ENCODE measurements around the gene CYTH1.

DNA sequence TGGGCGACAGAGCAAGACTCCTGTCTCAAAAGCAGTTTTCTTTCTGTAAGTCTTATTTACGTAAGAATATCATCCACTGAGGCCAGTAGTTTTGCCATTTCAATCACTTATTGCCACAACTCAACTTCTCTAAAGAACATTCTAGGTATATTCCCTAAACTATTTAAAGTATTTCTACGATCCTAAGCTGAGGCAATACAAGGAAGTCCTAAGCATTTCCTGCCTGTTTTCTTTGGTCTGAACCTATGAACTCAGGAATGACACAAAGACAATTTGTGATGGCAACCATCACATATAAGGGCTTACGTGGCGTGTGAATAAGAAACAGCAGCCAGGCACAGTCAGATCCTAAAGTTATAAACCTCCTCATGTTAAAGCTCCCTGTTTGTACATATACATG is 44.3 kb upstream of the CYTH1 start:
- TF ChIP-seq POLR2A (IDR thresholded peaks at IDR 0.05; ENCODE audit: borderline replicate concordance, extremely low read depth, insufficient read depth, insufficient read length) (no peak), POLR2AphosphoS5 (IDR thresholded peaks at IDR 0.05; ENCODE audit: low read depth, low read length) (no peak), SIN3A (IDR thresholded peaks at IDR 0.05; ENCODE audit: low read depth) (no peak), TCF7L2 (IDR thresholded peaks at IDR 0.05; ENCODE audit: borderline replicate concordance, extremely low read depth, insufficient read depth, insufficient read length) (no peak), RAD21 (IDR thresholded peaks at IDR 0.05; ENCODE audit: low read depth) (no peak), ZFX (IDR thresholded peaks at IDR 0.05) (no peak), JUND (IDR thresholded peaks at IDR 0.05) (no peak), YY1 (IDR thresholded peaks at IDR 0.05; ENCODE audit: extremely low read depth, insufficient replicate concordance, low read depth, low read length) (no peak)
- TF ChIP-seq, protein P1, sequence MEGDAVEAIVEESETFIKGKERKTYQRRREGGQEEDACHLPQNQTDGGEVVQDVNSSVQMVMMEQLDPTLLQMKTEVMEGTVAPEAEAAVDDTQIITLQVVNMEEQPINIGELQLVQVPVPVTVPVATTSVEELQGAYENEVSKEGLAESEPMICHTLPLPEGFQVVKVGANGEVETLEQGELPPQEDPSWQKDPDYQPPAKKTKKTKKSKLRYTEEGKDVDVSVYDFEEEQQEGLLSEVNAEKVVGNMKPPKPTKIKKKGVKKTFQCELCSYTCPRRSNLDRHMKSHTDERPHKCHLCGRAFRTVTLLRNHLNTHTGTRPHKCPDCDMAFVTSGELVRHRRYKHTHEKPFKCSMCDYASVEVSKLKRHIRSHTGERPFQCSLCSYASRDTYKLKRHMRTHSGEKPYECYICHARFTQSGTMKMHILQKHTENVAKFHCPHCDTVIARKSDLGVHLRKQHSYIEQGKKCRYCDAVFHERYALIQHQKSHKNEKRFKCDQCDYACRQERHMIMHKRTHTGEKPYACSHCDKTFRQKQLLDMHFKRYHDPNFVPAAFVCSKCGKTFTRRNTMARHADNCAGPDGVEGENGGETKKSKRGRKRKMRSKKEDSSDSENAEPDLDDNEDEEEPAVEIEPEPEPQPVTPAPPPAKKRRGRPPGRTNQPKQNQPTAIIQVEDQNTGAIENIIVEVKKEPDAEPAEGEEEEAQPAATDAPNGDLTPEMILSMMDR (IDR thresholded peaks at IDR 0.05 in 2 of 3, conservative IDR thresholded peaks at IDR 0.05 in 1 of 3; ENCODE audit: borderline replicate concordance in 1 of 3, insufficient read depth in 1 of 3, low read depth in 2 of 3, low read length in 2 of 3): no peak
- TF ChIP-seq, protein P2, sequence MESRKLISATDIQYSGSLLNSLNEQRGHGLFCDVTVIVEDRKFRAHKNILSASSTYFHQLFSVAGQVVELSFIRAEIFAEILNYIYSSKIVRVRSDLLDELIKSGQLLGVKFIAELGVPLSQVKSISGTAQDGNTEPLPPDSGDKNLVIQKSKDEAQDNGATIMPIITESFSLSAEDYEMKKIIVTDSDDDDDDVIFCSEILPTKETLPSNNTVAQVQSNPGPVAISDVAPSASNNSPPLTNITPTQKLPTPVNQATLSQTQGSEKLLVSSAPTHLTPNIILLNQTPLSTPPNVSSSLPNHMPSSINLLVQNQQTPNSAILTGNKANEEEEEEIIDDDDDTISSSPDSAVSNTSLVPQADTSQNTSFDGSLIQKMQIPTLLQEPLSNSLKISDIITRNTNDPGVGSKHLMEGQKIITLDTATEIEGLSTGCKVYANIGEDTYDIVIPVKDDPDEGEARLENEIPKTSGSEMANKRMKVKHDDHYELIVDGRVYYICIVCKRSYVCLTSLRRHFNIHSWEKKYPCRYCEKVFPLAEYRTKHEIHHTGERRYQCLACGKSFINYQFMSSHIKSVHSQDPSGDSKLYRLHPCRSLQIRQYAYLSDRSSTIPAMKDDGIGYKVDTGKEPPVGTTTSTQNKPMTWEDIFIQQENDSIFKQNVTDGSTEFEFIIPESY (IDR thresholded peaks at IDR 0.05; ENCODE audit: extremely low read depth, insufficient replicate concordance, low read length): no peak

Measured in HCT116 (cell line).